Tibial nerve (tissue), 4 donors: ENCODE data around the gene PTPRD. TPM values are rescaled to one million over a fixed set of nuclear protein-coding genes. Genes with fewer than 3 reads are reported as not detected.

ENCODE experiments used
- DNase-seq, 2 donors: peaks; one replicate each; pipeline ENCODE4 v3.0.0-alpha.2; 2019; ENCODE audit warnings: low spot score in 2 of 2
- H3K27ac ChIP-seq, 4 donors: fragments of 200-600 bp; sonication (generic) in 3 of 4; one replicate each; pipeline ENCODE4 v1.5.1; 2017 to 2019; ENCODE audit warnings: mild to moderate bottlenecking in 1 of 4
- H3K27me3 ChIP-seq, 2 donors: fragments of 200-600 bp; sonication (generic) in 1 of 2; one replicate each; pipeline versions ENCODE4 v1.5.1 to v1.6.0; 2017 to 2019
- H3K36me3 ChIP-seq, 3 donors: fragments of 200-600 bp; sonication (generic); one replicate each; pipeline ENCODE4 v1.5.1; 2018 to 2019
- H3K4me1 ChIP-seq, 4 donors: fragments of 200-600 bp; sonication (generic) in 3 of 4; one replicate each; pipeline ENCODE4 v1.5.1; 2017 to 2019
- H3K4me3 ChIP-seq, 4 donors: fragments of 200-600 bp; sonication (generic) in 3 of 4; one replicate each; pipeline ENCODE4 v1.5.1; 2017 to 2019; ENCODE audit warnings: mild to moderate bottlenecking in 1 of 4, moderate library complexity in 1 of 4
- H3K9me3 ChIP-seq, 4 donors: fragments of 200-600 bp; sonication (generic) in 3 of 4; one replicate each; pipeline ENCODE4 v1.5.1; 2017 to 2019
- CTCF ChIP-seq, 5 experiments: fragments of 200-600 bp in 3 of 5; fragments of 450-650 bp in 2 of 5; sonication (generic) in 3 of 5; IDR thresholded peaks; one replicate each; pipeline ENCODE4 v1.5.1; 2016 to 2019; ENCODE audit warnings: antibody characterized with exemption in 5 of 5, mild to moderate bottlenecking in 3 of 5, moderate library complexity in 2 of 5
- EP300 ChIP-seq, 2 donors: sonication (generic); formaldehyde crosslinking; IDR thresholded peaks; one replicate each; pipeline ENCODE4 v1.6.1; 2017; ENCODE audit warnings: antibody characterized with exemption in 2 of 2, mild to moderate bottlenecking in 1 of 2
- POLR2A ChIP-seq, 2 donors: fragments of 450-650 bp; IDR thresholded peaks; one replicate each; pipeline ENCODE4 v1.6.1; 2017; ENCODE audit warnings: antibody characterized with exemption in 2 of 2, mild to moderate bottlenecking in 2 of 2, moderate library complexity in 2 of 2
- WGBS, 2 donors: methylation state at CpG; one replicate each; pipeline ENCODE4 v1.1.5; 2018; 5-methylcytosine and 5-hydroxymethylcytosine counted together
- total RNA-seq, 4 donors: library from RNA; depleted of rRNA; stranded (reverse); fragments of >200 nt; gene quantifications; one replicate each; pipeline ENCODE4 v1.1.0, GENCODE V29; 2016

PTPRD gene
- total RNA-seq, 4 donors from 2014 or later = 1.7 to 13.2 (median 5.1) TPM

GRCh38 chr9:10597801-10598200, 15.0 kb downstream of the PTPRD start:
- no peak for DNase-seq
- Histone ChIP-seq H3K4me1 (no peaks in the 10 kb centered on the region), H3K9me3 (no peaks in the 10 kb centered on the region), H3K36me3 (no peaks in the 10 kb centered on the region), H3K27ac (no peak overlapping the region), H3K27me3 (no peaks in the 10 kb centered on the region), H3K4me3 (no peak overlapping the region)
- TF ChIP-seq EP300 (IDR thresholded peaks at IDR 0.05) (no peak), POLR2A (IDR thresholded peaks at IDR 0.05) (no peak), CTCF (IDR thresholded peaks at IDR 0.05) (no peak)
- 66 to 77% methylated on average over 3 of the region's 3 CpGs for WGBS, 2 donors

- 42 to 48% methylated on average over 3 of the region's 3 CpGs for WGBS, 2 donors
Observed at GRCh38 chr9:10594482-10594881, 18.3 kb downstream of the PTPRD start.

GRCh38 chr9:10586407-10586806, 26.4 kb downstream of the PTPRD start:
- no peaks in the 10 kb centered on the region for H3K36me3 ChIP-seq
- TF ChIP-seq POLR2A (IDR thresholded peaks at IDR 0.05) = no peak
- no peak for TF ChIP-seq CTCF (IDR thresholded peaks at IDR 0.05)
- no peak for TF ChIP-seq EP300 (IDR thresholded peaks at IDR 0.05)
- H3K9me3 ChIP-seq = no peaks in the 10 kb centered on the region
- WGBS, 2 donors = 89 to 90% methylated on average over 6 of the region's 6 CpGs
- H3K27me3 ChIP-seq = no peaks in the 10 kb centered on the region
- DNase-seq = no peak
- H3K4me3 ChIP-seq = no peak overlapping the region
- no peaks in the 10 kb centered on the region for H3K4me1 ChIP-seq
- H3K27ac ChIP-seq = no peak overlapping the region

More at GRCh38 chr9:10594482-10594881, 18.3 kb downstream of the PTPRD start:
- no peaks in the 10 kb centered on the region for H3K27me3 ChIP-seq
- H3K36me3 ChIP-seq = no peaks in the 10 kb centered on the region
- H3K4me1 ChIP-seq = no peaks in the 10 kb centered on the region
- H3K4me3 ChIP-seq = no peak overlapping the region
- no peak for DNase-seq
- no peak overlapping the region for H3K27ac ChIP-seq
- no peak for TF ChIP-seq POLR2A (IDR thresholded peaks at IDR 0.05)
- no peak for TF ChIP-seq EP300 (IDR thresholded peaks at IDR 0.05)
- TF ChIP-seq CTCF (IDR thresholded peaks at IDR 0.05) = no peak
- no peaks in the 10 kb centered on the region for H3K9me3 ChIP-seq

GRCh38 chr9:10571699-10572098, 41.1 kb downstream of the PTPRD start:
- no peaks in the 10 kb centered on the region for H3K4me1 ChIP-seq
- 71 to 74% methylated on average over 5 of the region's 5 CpGs for WGBS, 2 donors
- TF ChIP-seq POLR2A (IDR thresholded peaks at IDR 0.05) (no peak), CTCF (IDR thresholded peaks at IDR 0.05) (no peak), EP300 (IDR thresholded peaks at IDR 0.05) (no peak)
- no peak overlapping the region for H3K4me3 ChIP-seq
- no peak for DNase-seq
- H3K27ac ChIP-seq = no peak overlapping the region
- H3K36me3 ChIP-seq = no peaks in the 10 kb centered on the region
- H3K9me3 ChIP-seq = no peaks in the 10 kb centered on the region
- no peaks in the 10 kb centered on the region for H3K27me3 ChIP-seq

GRCh38 chr9:10566848-10567247, 46.0 kb downstream of the PTPRD start:
- Histone ChIP-seq H3K27me3 (no peaks in the 10 kb centered on the region), H3K4me1 (no peaks in the 10 kb centered on the region), H3K36me3 (no peaks in the 10 kb centered on the region), H3K9me3 (no peaks in the 10 kb centered on the region), H3K4me3 (no peak overlapping the region), H3K27ac (no peak overlapping the region)
- WGBS, 2 donors = 45 to 50% methylated on average over 1 of the region's 1 CpG
- TF ChIP-seq EP300 (IDR thresholded peaks at IDR 0.05) (no peak), CTCF (IDR thresholded peaks at IDR 0.05) (no peak), POLR2A (IDR thresholded peaks at IDR 0.05) (no peak)
- DNase-seq = no peak
